ENCODE data around the gene BACH2.
A peak's percentile ranks its signal among the peaks of the same experiment; 100 is the strongest.
"Not testable (repeated sequence)": the region's sequence is repeated elsewhere in the genome, so short reads cannot be mapped to it uniquely, and the experiment has no call there.

The BACH2 gene

DNA sequence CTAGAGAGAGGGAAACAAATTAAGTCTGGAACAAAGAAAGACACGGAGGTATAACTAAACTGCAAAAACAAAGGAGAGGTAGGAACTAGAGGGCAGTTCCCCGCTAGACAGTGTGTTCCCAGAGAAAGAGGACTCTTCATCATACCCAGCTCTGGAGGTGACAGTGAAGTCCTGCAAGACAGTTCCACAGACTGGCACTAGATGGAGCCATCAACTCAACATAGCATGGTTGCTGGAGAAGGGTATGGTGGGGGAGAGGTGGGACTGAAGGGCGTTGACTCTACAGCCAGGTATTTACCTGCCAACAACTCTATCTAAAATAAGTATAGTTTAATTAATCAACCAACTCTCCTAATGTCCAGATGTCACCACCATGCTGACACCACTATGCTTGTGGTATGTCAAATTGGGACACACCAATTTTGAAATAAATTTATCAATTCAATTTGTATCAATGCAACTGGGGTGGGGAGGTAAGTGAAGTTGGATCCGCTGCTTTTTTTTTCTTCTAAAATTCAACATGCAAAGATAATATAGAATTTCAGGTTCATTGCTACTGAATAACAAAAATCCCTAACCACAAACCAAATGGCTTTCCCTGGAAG lies 9.7 kb downstream of the BACH2 start:
- TF ChIP-seq, protein P1, sequence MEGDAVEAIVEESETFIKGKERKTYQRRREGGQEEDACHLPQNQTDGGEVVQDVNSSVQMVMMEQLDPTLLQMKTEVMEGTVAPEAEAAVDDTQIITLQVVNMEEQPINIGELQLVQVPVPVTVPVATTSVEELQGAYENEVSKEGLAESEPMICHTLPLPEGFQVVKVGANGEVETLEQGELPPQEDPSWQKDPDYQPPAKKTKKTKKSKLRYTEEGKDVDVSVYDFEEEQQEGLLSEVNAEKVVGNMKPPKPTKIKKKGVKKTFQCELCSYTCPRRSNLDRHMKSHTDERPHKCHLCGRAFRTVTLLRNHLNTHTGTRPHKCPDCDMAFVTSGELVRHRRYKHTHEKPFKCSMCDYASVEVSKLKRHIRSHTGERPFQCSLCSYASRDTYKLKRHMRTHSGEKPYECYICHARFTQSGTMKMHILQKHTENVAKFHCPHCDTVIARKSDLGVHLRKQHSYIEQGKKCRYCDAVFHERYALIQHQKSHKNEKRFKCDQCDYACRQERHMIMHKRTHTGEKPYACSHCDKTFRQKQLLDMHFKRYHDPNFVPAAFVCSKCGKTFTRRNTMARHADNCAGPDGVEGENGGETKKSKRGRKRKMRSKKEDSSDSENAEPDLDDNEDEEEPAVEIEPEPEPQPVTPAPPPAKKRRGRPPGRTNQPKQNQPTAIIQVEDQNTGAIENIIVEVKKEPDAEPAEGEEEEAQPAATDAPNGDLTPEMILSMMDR (IDR thresholded peaks at IDR 0.05; ENCODE audit: borderline replicate concordance, insufficient read depth, low read depth, low read length): peak; percentile 65

DNA sequence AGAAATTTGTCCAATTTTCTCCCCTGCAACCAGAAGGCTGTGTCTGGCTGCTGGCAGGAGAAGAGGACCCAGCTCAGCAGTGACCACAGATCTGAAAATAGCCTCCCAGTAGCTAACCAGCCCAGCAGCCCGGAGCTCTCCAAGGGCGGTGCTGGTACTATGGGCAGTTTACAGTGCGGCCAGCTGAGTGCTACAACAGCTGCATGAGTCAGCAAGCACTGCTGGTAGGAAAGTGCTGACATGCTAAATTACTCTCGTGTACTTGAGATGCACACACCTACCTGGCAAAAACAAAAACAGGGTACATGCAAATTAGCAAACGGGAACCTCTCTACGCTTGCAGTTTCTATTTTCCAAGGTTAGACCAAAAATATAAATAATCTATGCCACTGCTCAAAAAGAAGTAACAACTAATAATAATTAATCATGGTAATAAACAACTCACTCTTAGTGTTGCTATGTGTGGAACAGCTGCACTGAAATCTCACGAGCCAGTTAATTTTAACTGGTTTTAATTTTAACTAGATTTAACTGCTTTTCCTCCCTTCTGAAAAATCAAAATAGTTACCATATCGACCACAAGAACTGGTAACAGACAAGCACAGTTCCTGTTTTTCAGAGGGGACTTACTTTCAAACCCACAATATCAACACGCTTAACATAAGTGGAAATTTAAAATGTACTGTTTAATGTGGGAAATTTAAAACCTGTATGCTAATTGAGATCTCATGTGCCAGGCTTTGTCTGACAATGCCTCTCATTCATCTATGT lies 10.8 kb downstream of the BACH2 start:
- TF ChIP-seq, protein P1 (IDR thresholded peaks at IDR 0.05; ENCODE audit: borderline replicate concordance, insufficient read depth, low read depth, low read length): no peak
- H3K4me3 ChIP-seq (ENCODE audit: low read depth, low read length): no peak overlapping the region

More for the DNA sequence above, 9.7 kb downstream of the BACH2 start:
- no peak overlapping the region for H3K4me3 ChIP-seq (ENCODE audit: low read depth, low read length)

DNA sequence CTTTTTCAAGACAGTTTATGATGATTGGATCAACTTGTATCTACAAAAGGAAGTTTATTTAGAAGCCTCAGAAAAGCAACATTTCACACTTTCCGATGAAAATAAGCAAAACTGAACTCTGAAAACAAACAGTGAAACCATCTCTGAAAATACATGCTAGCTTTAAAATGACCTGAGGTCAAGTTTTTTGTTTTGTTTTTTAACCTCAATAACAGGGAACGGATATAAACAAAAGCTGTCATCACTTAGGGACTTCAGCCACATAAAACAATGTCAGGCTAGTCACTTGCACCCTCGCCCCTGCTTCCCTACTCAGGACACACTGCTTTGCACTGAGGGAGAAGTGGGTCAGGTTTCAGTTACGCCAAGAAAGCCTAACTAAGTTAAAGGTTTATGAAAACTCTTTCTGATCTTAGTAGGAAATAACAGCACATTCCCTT lies 11.6 kb downstream of the BACH2 start:
- H3K4me3 ChIP-seq (ENCODE audit: low read depth, low read length): no peak overlapping the region
- TF ChIP-seq, protein P1 (IDR thresholded peaks at IDR 0.05; ENCODE audit: borderline replicate concordance, insufficient read depth, low read depth, low read length): no peak

GRCh38 chr6:90284236-90285041 lies 12.2 kb downstream of the BACH2 start:
- TF ChIP-seq, protein P1 (IDR thresholded peaks at IDR 0.05; ENCODE audit: borderline replicate concordance, insufficient read depth, low read depth, low read length): no peak
- H3K4me3 ChIP-seq (ENCODE audit: low read depth, low read length): no peak overlapping the region

- H3K4me3 ChIP-seq (ENCODE audit: low read depth, low read length): not testable (repeated sequence)
These were observed 14.4 kb downstream of the BACH2 start for GRCh38 chr6:90282265-90282664.

GRCh38 chr6:90278129-90278528 lies 18.5 kb downstream of the BACH2 start:
- TF ChIP-seq, protein P1 (IDR thresholded peaks at IDR 0.05; ENCODE audit: borderline replicate concordance, insufficient read depth, low read depth, low read length): no peak
- H3K4me3 ChIP-seq (ENCODE audit: low read depth, low read length): no peak overlapping the region

DNA sequence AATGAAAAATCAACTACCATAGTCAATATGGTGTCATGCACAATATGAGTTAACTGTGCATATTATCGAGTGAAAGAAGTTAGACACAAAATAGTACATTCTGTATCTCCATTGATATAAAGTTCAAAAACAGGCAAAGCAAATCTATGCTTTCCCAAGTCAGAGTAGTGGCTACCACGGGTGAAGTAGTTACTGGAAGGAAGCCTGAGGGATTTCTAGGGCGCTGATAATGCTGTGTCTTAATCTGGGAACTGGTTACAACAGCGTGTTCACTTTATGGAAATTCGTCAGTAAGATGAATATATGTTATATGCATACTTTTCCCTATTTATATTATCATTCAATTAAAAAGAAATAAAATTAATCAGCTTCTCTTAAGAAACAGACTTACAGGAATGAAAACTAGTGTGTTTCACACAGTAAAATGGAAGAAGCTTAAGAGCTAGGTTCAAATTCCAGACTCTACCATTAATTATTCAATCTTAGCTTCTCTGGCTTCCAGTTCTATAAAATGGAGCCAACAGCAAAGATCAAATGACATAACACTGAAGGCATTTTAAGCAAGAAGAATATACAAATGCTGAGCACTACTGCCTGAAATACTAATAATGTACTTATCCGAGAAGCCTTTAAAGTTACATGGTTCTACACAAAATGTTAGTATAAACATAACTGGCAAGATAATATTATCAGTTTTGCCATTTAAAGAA lies 19.2 kb downstream of the BACH2 start:
- TF ChIP-seq, protein P1 (IDR thresholded peaks at IDR 0.05; ENCODE audit: borderline replicate concordance, insufficient read depth, low read depth, low read length): no peak
- no peak overlapping the region for H3K4me3 ChIP-seq (ENCODE audit: low read depth, low read length)

All from GM12875 (cell line).